ENCODE data around the gene SCN8A. TPM values are rescaled to one million over a fixed set of nuclear protein-coding genes. Genes with fewer than 3 reads are reported as not detected.

The SCN8A gene
- total and polyA plus RNA-seq, 2 experiments from 2014 or later, result 4.6 to 23.9 TPM

- ATAC-seq (no peak), DNase-seq (ENCODE audit: low spot score) (no peak)
- Histone ChIP-seq H2AFZ (no peak overlapping the region), H3K79me2 (replicated peaks; ENCODE audit: insufficient read depth) (no peaks in the 10 kb centered on the region), H4K20me1 (replicated peaks; ENCODE audit: insufficient read depth) (no peaks in the 10 kb centered on the region), H3K27me3 (ENCODE audit: insufficient read depth) (no peaks in the 10 kb centered on the region), H3K4me1 (ENCODE audit: insufficient read depth) (no peaks in the 10 kb centered on the region), H3F3A (replicated peaks; ENCODE audit: low read depth) (no peaks in the 10 kb centered on the region), H3K4me2 (no peak overlapping the region), H3K4me3 (no peak overlapping the region), H3K9me2 (ENCODE audit: insufficient read depth) (0 out of 2 replicates have a peak, but pooled peaks cover 3% of the 10 kb centered on the region), H3K27ac (ENCODE audit: low read depth) (no peak overlapping the region), H3K36me3 (ENCODE audit: insufficient read depth) (no peaks in the 10 kb centered on the region)
- Mint-ChIP-seq H3K4me3 (no peak overlapping the region), H3K36me3 (ENCODE audit: low read depth) (peaks cover 20% of the 10 kb centered on the region; the same call in 2 of the 3 replicates), H3K9me3 (peaks cover 9% of the 10 kb centered on the region), H3K4me1 (peaks cover 4% of the 10 kb centered on the region; the same call in 1 of the 3 replicates), H3K27ac (no peak overlapping the region), H3K27me3 (ENCODE audit: insufficient read depth, low read depth, poor library complexity) (peaks cover 4% of the 10 kb centered on the region)
- TF ChIP-seq ETS1 (IDR thresholded peaks at IDR 0.05) (no peak), POLR2AphosphoS5 (IDR thresholded peaks at IDR 0.05; ENCODE audit: low read depth) (no peak), EZH2 (IDR thresholded peaks at IDR 0.05; ENCODE audit: low read depth, unreplicated experiment) (no peak)
Observed at GRCh38 chr12:51579321-51579850, 11.6 kb upstream of the SCN8A start.

GRCh38 chr12:51589060-51589459 lies 2.0 kb upstream of the SCN8A start:
- H3K36me3 Mint-ChIP-seq (ENCODE audit: low read depth), result peaks cover 4% of the 10 kb centered on the region; the same call in 1 of the 3 replicates
- ATAC-seq (no peak), DNase-seq (ENCODE audit: low spot score) (no peak)
- no peaks in the 10 kb centered on the region; the same call in 2 of the 3 replicates for H3K9me3 Mint-ChIP-seq
- peaks cover 29% of the 10 kb centered on the region for H3K4me1 Mint-ChIP-seq
- H3K79me2 ChIP-seq (replicated peaks; ENCODE audit: insufficient read depth), result peaks cover 21% of the 10 kb centered on the region
- no peak overlapping the region for H3K4me2 ChIP-seq
- no peaks in the 10 kb centered on the region; the same call in 1 of the 2 replicates for H3F3A ChIP-seq (replicated peaks; ENCODE audit: low read depth)
- peaks cover 16% of the 10 kb centered on the region for H3K27me3 Mint-ChIP-seq (ENCODE audit: insufficient read depth, low read depth, poor library complexity)
- no peak overlapping the region for H3K4me3 Mint-ChIP-seq
- peaks cover 22% of the 10 kb centered on the region for H3K4me1 ChIP-seq (ENCODE audit: insufficient read depth)
- no peak overlapping the region for H3K27ac Mint-ChIP-seq
- peaks cover 15% of the 10 kb centered on the region; the same call in 1 of the 2 replicates for H3K27me3 ChIP-seq (ENCODE audit: insufficient read depth)
- no peak overlapping the region for H2AFZ ChIP-seq
- no peak overlapping the region for H3K4me3 ChIP-seq
- H4K20me1 ChIP-seq (replicated peaks; ENCODE audit: insufficient read depth), result peaks cover 14% of the 10 kb centered on the region
- no peak overlapping the region for H3K27ac ChIP-seq (ENCODE audit: low read depth)
- no peaks in the 10 kb centered on the region for H3K36me3 ChIP-seq (ENCODE audit: insufficient read depth)
- H3K9me2 ChIP-seq (ENCODE audit: insufficient read depth), result no peaks in the 10 kb centered on the region
- no peak for TF ChIP-seq ZNF462 (CRISPR knock-in tag; IDR thresholded peaks at IDR 0.05)
- no peak for TF ChIP-seq ZNF331 (CRISPR knock-in tag; IDR thresholded peaks at IDR 0.05; ENCODE audit: low read depth)
- TF ChIP-seq NANOG (IDR thresholded peaks at IDR 0.05; ENCODE audit: borderline replicate concordance), result no peak
- TF ChIP-seq CREB1 (CRISPR knock-in tag; IDR thresholded peaks at IDR 0.05; ENCODE audit: low read depth), result no peak
- TF ChIP-seq ZNF114 (CRISPR knock-in tag; IDR thresholded peaks at IDR 0.05), result no peak
- TF ChIP-seq ETS1 (IDR thresholded peaks at IDR 0.05), result no peak
- no peak for TF ChIP-seq JUNB (IDR thresholded peaks at IDR 0.05; ENCODE audit: unreplicated experiment)
- TF ChIP-seq POLR2AphosphoS5 (IDR thresholded peaks at IDR 0.05; ENCODE audit: low read depth), result no peak
- no peak for TF ChIP-seq EZH2phosphoT487 (IDR thresholded peaks at IDR 0.05; ENCODE audit: unreplicated experiment)
- no peak for TF ChIP-seq EZH2 (IDR thresholded peaks at IDR 0.05; ENCODE audit: low read depth, unreplicated experiment)

All from GM23338 (cell line).